HG02885 (cell line): Measurements from ENCODE around the gene LRRC45.

ENCODE experiments used
- ATAC-seq: cut with Tn5 transposase; IDR thresholded peaks from one replicate; pipeline ENCODE4 v1.9.1; 2021; ENCODE audit warnings: mild to moderate bottlenecking; ENCODE audit not compliant: unreplicated experiment, poor library complexity

LRRC45 gene

GRCh38 chr17:82006468-82007227 is 16.5 kb upstream of the LRRC45 start:
- no peak for ATAC-seq

- ATAC-seq = no peak
Measured at GRCh38 chr17:82007228-82007494, 15.9 kb upstream of the LRRC45 start.

GRCh38 chr17:82007495-82008257 is 15.4 kb upstream of the LRRC45 start:
- ATAC-seq = no peak

GRCh38 chr17:82008258-82008940 is 14.7 kb upstream of the LRRC45 start:
- no peak for ATAC-seq

GRCh38 chr17:82008941-82009405 is 14.1 kb upstream of the LRRC45 start:
- no peak for ATAC-seq

- ATAC-seq = no peak
Measured at GRCh38 chr17:82009413-82009812, 13.7 kb upstream of the LRRC45 start.

GRCh38 chr17:82010575-82011525 is 12.3 kb upstream of the LRRC45 start:
- no peak for ATAC-seq

- no peak for ATAC-seq
Measured at GRCh38 chr17:82011617-82012187, 11.4 kb upstream of the LRRC45 start.

- ATAC-seq = no peak
Measured at GRCh38 chr17:82012261-82012639, 10.9 kb upstream of the LRRC45 start.

- ATAC-seq = no peak
Measured at GRCh38 chr17:82012640-82013295, 10.3 kb upstream of the LRRC45 start.

- no peak for ATAC-seq
Measured at GRCh38 chr17:82013341-82013740, 9.8 kb upstream of the LRRC45 start.

- ATAC-seq = no peak
Measured at GRCh38 chr17:82013772-82014321, 9.3 kb upstream of the LRRC45 start.

- no peak for ATAC-seq
Measured at GRCh38 chr17:82014432-82014831, 8.7 kb upstream of the LRRC45 start.

GRCh38 chr17:82014971-82015310 is 8.2 kb upstream of the LRRC45 start:
- ATAC-seq = no peak

GRCh38 chr17:82015311-82015971 is 7.7 kb upstream of the LRRC45 start:
- no peak for ATAC-seq

- no peak for ATAC-seq
Measured at GRCh38 chr17:82016061-82016874, 6.8 kb upstream of the LRRC45 start.

GRCh38 chr17:82016875-82017459 is 6.1 kb upstream of the LRRC45 start:
- no peak for ATAC-seq
